H1 (cell line): ENCODE data around the gene BCL2L13. TPM values are rescaled to one million over a fixed set of nuclear protein-coding genes. Genes with fewer than 3 reads are reported as not detected.

Experiments
- CBX5 ChIP-seq: fragments of 300-800, 300-1000 bp; sonication (generic); IDR thresholded peaks from 2 replicates; pipeline ENCODE4 v1.7.1; 2016; ENCODE audit warnings: antibody characterized with exemption, low read length, low read depth
- CTBP2 ChIP-seq: IDR thresholded peaks from 2 replicates; pipeline ENCODE4 v1.7.0; 2011; ENCODE audit warnings: borderline replicate concordance, mild to moderate bottlenecking, moderate library complexity, mixed read lengths, low read length; ENCODE audit not compliant: insufficient read depth, insufficient read length
- ZNF274 ChIP-seq: IDR thresholded peaks from 2 replicates; pipeline ENCODE4 v1.7.0; 2012; ENCODE audit warnings: low read length, borderline replicate concordance; ENCODE audit errors: extremely low read depth
- polyA plus RNA-seq, 7 experiments: library from polyadenylated mRNA; depleted of rRNA in 3 of 7; stranded (reverse) in 5 of 7; unstranded in 2 of 7; fragments of >200 nt in 5 of 7; fragments of 200-250 nt in 2 of 7; gene quantifications; 1 replicate in 5 of 7; 2 replicates in 1 of 7; 4 replicates in 1 of 7; pipeline versions ENCODE4 v1.2.1 to v1.2.3, GENCODE V29; 2011 to 2013; ENCODE audit warnings: missing spikeins in 2 of 7, mixed read lengths in 2 of 7
- total RNA-seq: library from RNA; stranded (reverse); fragmentation: NEBNext Ultra II Directional; extraction: Animal tissue kit (Norgen Biotek cat#: 25700); gene quantifications from 2 replicates; pipeline ENCODE4 v1.2.1, GENCODE V29; 2021

The BCL2L13 gene
- total and polyA plus RNA-seq, 2 of the 8 experiments (the other 6 are each of a cell fraction or from before 2014, with no cell fraction given): 20.7 to 35.0 TPM

GRCh38 chr22:17613280-17613679, 25.3 kb upstream of the BCL2L13 start (continued):
- TF ChIP-seq ZNF274 (no peak), CBX5 (no peak), CTBP2 (no peak)
- TF ChIP-seq, all 59 proteins: peak for 0
